Mesendoderm (in vitro differentiated cells): Measurements from ENCODE around the gene MCM3AP.

Experiments
- DNase-seq: peaks from one replicate; pipeline ENCODE4 v3.0.0; 2013
- H2AK5ac ChIP-seq: 2 replicates; pipeline ENCODE4 v1.6.1; 2013; ENCODE audit warnings: low read length, inconsistent platforms
- H2BK120ac ChIP-seq: 2 replicates; pipeline ENCODE4 v1.6.1; 2013; ENCODE audit warnings: low read depth, mild to moderate bottlenecking, low read length, moderate library complexity, mixed read lengths
- H2BK15ac ChIP-seq: replicated peaks from 2 replicates; pipeline ENCODE4 v1.6.1; 2013; ENCODE audit warnings: low read depth, mild to moderate bottlenecking, moderate library complexity
- H2BK5ac ChIP-seq: 2 replicates; pipeline ENCODE4 v1.6.1; 2013; ENCODE audit warnings: low read length, inconsistent platforms
- H3K18ac ChIP-seq: 2 replicates; pipeline ENCODE4 v1.6.1; 2013; ENCODE audit warnings: mild to moderate bottlenecking, low read length, mixed read lengths
- H3K23ac ChIP-seq: one replicate; pipeline ENCODE4 v1.6.1; 2013; ENCODE audit warnings: low read length
- H3K27ac ChIP-seq: 2 replicates; pipeline ENCODE4 v1.5.1; 2013; ENCODE audit warnings: low read depth, mild to moderate bottlenecking, inconsistent platforms, low read length, moderate library complexity
- H3K27me3 ChIP-seq: 2 replicates; pipeline ENCODE4 v1.6.1; 2013; ENCODE audit warnings: low read length, control low read depth, mild to moderate bottlenecking, inconsistent platforms; ENCODE audit not compliant: insufficient read depth, poor library complexity
- H3K36me3 ChIP-seq: 2 replicates; pipeline ENCODE4 v1.6.1; 2013; ENCODE audit warnings: low read length, inconsistent platforms; ENCODE audit not compliant: control insufficient read depth, insufficient read depth
- H3K4ac ChIP-seq: one replicate; pipeline ENCODE4 v1.6.1; 2013; ENCODE audit warnings: low read depth, mild to moderate bottlenecking, low read length, moderate library complexity
- H3K4me1 ChIP-seq: 2 replicates; pipeline ENCODE4 v1.6.1; 2013; ENCODE audit warnings: low read depth, low read length, inconsistent platforms; ENCODE audit not compliant: control insufficient read depth
- H3K4me2 ChIP-seq: 2 replicates; pipeline ENCODE4 v1.6.1; 2013; ENCODE audit warnings: low read length
- H3K4me3 ChIP-seq: 2 replicates; pipeline ENCODE4 v1.5.1; 2013; ENCODE audit warnings: mild to moderate bottlenecking, low read length
- H3K56ac ChIP-seq: one replicate; pipeline ENCODE4 v1.6.1; 2013; ENCODE audit warnings: low read length
- H3K79me1 ChIP-seq: 2 replicates; pipeline ENCODE4 v1.6.1; 2013; ENCODE audit warnings: low read length, inconsistent platforms
- H3K79me2 ChIP-seq: 2 replicates; pipeline ENCODE4 v1.6.1; 2013; ENCODE audit warnings: mild to moderate bottlenecking, low read length; ENCODE audit not compliant: control insufficient read depth, insufficient read depth
- H3K9ac ChIP-seq: 2 replicates; pipeline ENCODE4 v1.6.1; 2013; ENCODE audit warnings: low read length, inconsistent platforms
- H4K5ac ChIP-seq: one replicate; pipeline ENCODE4 v1.6.1; 2013; ENCODE audit warnings: low read length
- H4K8ac ChIP-seq: one replicate; pipeline ENCODE4 v1.6.1; 2013; ENCODE audit warnings: low read depth, mild to moderate bottlenecking, control low read depth, low read length, moderate library complexity
- WGBS: extraction: QIAGEN DNeasy Blood & Tissue Kit; methylation state at CpG from one replicate; pipeline ENCODE4 v1.1.7; 2013; ENCODE audit warnings: low lambda C conversion rate, missing lambda C conversion rate; ENCODE audit not compliant: insufficient coverage; ENCODE audit errors: extremely low coverage; 5-methylcytosine and 5-hydroxymethylcytosine counted together

The MCM3AP gene

GRCh38 chr21:46297338-46298271 lies 12.2 kb upstream of the MCM3AP start:
- H3K4me2 ChIP-seq = peak overlapping the region; percentile 78
- H3K27ac ChIP-seq = no peak overlapping the region
- no peak overlapping the region for H2BK120ac ChIP-seq
- peak overlapping the region; percentile 86 for H3K56ac ChIP-seq
- no peak overlapping the region for H3K4me3 ChIP-seq
- peaks cover 3% of the 10 kb centered on the region for H3K4me1 ChIP-seq
- no peak overlapping the region for H2AK5ac ChIP-seq
- H2BK15ac ChIP-seq = no peak overlapping the region
- peaks cover 5% of the 10 kb centered on the region for H3K36me3 ChIP-seq
- DNase-seq = peak; percentile 43
- no peaks in the 10 kb centered on the region for H3K27me3 ChIP-seq
- no peak overlapping the region for H4K8ac ChIP-seq
- no peak overlapping the region for H4K5ac ChIP-seq
- H3K4ac ChIP-seq = no peak overlapping the region
- H3K9ac ChIP-seq = peak overlapping the region; percentile 72
- WGBS = no CpG with 5 or more reads among the region's 84 CpGs
- peak overlapping the region; percentile 20 for H3K18ac ChIP-seq
- no peak overlapping the region for H2BK5ac ChIP-seq
- H3K79me1 ChIP-seq = no peaks in the 10 kb centered on the region
- no peaks in the 10 kb centered on the region for H3K79me2 ChIP-seq
- peak overlapping the region; percentile 24 for H3K23ac ChIP-seq

DNA sequence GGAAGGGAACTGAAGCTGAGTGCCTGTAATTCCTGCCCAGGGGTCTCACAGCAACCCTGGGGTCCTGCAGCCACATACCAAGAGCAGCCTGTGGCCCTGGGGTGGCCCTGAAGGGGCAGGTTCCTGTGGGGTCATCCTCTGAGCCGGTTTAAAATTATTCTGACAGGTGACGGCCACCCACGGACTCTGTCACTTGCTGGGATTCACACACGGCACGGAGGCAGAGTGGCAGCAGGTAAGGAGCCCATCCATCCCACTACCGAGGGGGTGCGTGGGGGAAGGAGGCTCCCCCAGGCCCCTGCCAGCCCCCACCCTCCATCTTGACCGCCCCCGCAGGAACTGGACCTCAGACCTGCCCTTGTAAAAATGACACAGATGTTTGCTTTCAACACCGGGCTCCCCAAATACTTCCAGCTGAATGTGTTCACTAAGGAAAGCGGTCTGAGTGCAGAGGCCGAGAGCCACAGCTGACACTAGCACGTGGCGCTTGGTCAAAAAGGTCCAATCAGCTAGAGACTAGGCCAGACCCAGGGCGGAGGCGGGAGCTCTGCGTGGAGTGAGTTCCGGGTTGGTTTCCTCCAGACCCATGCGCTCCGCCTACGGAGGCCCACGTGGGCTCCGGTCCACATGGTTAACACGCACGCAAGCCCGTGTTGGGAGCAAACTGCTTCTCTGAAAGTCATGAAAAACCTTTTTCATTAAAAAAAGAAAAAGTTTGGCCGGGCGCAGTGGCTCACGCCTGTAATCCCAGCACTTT lies 10.8 kb upstream of the MCM3AP start:
- no peak overlapping the region for H4K5ac ChIP-seq
- no peak overlapping the region for H2AK5ac ChIP-seq
- WGBS = no CpG with 5 or more reads among the region's 29 CpGs
- no peak overlapping the region for H2BK120ac ChIP-seq
- H3K79me1 ChIP-seq = no peaks in the 10 kb centered on the region
- H3K27me3 ChIP-seq = no peaks in the 10 kb centered on the region
- DNase-seq = peak; percentile 76
- no peak overlapping the region for H3K23ac ChIP-seq
- no peak overlapping the region for H4K8ac ChIP-seq
- no peak overlapping the region for H3K9ac ChIP-seq
- peaks cover 3% of the 10 kb centered on the region for H3K4me1 ChIP-seq
- H3K18ac ChIP-seq = peak overlapping the region; percentile 4
- no peak overlapping the region for H3K4ac ChIP-seq
- no peak overlapping the region for H2BK5ac ChIP-seq
- H3K27ac ChIP-seq = no peak overlapping the region
- H3K79me2 ChIP-seq = no peaks in the 10 kb centered on the region
- no peak overlapping the region for H3K4me3 ChIP-seq
- H2BK15ac ChIP-seq = no peak overlapping the region
- peaks cover 5% of the 10 kb centered on the region for H3K36me3 ChIP-seq
- no peak overlapping the region for H3K4me2 ChIP-seq
- H3K56ac ChIP-seq = peak overlapping the region; percentile 49

DNA sequence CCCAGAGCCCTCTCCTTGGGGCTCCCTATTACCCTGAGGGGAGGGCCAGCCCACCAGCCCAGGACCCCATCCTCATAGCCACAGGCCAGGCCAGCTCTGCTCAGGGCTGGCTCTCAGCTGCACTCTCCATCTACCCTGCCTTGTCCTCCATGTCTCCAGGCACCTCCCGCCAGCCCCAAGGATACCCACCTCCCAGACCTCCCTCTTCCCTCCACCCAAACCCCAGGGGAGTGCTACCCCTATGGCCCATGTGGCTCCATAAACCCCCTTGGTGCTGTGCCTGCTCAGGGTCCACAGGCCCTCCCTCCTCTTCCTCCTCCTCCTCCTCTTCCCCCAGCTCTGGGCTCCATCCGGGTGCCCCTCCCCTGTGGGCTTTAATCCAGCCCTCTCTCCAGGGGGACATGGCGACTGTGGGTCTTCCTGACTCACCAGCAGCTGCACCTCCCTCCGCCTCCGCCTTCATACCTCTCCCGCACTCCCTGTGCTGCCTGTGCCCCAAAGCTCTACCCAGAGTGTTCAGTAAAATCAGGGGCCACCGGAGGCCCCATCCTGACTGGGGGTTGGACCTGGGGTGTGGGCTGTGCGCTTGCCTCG lies 9.9 kb upstream of the MCM3AP start:
- peak overlapping the region; percentile 18 for H3K56ac ChIP-seq
- H3K4ac ChIP-seq = no peak overlapping the region
- H3K79me1 ChIP-seq = no peaks in the 10 kb centered on the region
- H3K4me1 ChIP-seq = peaks cover 3% of the 10 kb centered on the region
- no peak overlapping the region for H2BK15ac ChIP-seq
- no peaks in the 10 kb centered on the region for H3K27me3 ChIP-seq
- no peak overlapping the region for H3K9ac ChIP-seq
- no peaks in the 10 kb centered on the region for H3K79me2 ChIP-seq
- no peak overlapping the region for H2BK5ac ChIP-seq
- H3K27ac ChIP-seq = no peak overlapping the region
- peak; percentile 33 for DNase-seq
- no CpG with 5 or more reads among the region's 9 CpGs for whole genome bisulfite sequencing
- H2BK120ac ChIP-seq = no peak overlapping the region
- peaks cover 3% of the 10 kb centered on the region for H3K36me3 ChIP-seq
- H4K5ac ChIP-seq = no peak overlapping the region
- H3K4me2 ChIP-seq = no peak overlapping the region
- no peak overlapping the region for H4K8ac ChIP-seq
- no peak overlapping the region for H3K4me3 ChIP-seq
- no peak overlapping the region for H2AK5ac ChIP-seq
- no peak overlapping the region for H3K23ac ChIP-seq
- H3K18ac ChIP-seq = peak overlapping the region; percentile 4

DNA sequence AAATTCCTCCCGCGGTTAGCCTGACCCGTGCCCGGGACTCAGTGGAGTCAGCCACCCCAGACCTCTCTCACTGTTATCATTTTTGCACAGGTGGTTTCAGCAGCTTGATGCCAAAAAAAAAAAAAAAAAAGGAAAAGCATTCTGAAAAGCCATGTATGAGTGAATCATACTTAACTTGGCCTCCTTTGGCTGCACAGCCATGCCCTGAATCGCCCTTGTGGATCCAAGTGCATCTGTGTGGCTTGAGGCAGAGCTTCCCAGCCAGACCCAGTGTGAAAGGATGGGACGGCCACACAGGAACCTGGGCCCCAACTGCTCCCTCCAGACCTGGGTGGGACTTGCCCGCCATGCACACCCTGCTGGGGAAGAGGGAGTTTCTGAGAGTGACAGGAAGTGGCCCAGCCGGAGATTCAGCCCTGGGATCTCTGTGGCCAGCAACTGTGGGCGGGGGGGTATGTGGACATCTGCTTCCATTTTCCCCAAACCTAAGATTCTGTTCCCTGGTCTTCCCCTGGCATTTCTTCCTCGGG lies 9.3 kb upstream of the MCM3AP start:
- Histone ChIP-seq H3K4me1 (peaks cover 3% of the 10 kb centered on the region), H3K79me1 (peaks cover 2% of the 10 kb centered on the region), H4K8ac (no peak overlapping the region), H3K18ac (no peak overlapping the region), H4K5ac (no peak overlapping the region), H3K23ac (no peak overlapping the region), H3K27me3 (no peaks in the 10 kb centered on the region), H3K79me2 (peaks cover 2% of the 10 kb centered on the region), H3K4me2 (no peak overlapping the region), H3K4ac (no peak overlapping the region), H3K4me3 (no peak overlapping the region), H2AK5ac (no peak overlapping the region), H3K36me3 (peaks cover 3% of the 10 kb centered on the region), H2BK5ac (no peak overlapping the region), H3K9ac (no peak overlapping the region), H2BK120ac (no peak overlapping the region), H3K56ac (no peak overlapping the region), H3K27ac (no peak overlapping the region), H2BK15ac (no peak overlapping the region)
- no CpG with 5 or more reads among the region's 10 CpGs for WGBS
- peak; percentile 31 for DNase-seq

GRCh38 chr21:46291561-46291960 lies 6.2 kb upstream of the MCM3AP start:
- Histone ChIP-seq H3K36me3 (no peaks in the 10 kb centered on the region), H3K27ac (no peak overlapping the region), H3K56ac (no peak overlapping the region), H3K23ac (no peak overlapping the region), H2AK5ac (no peak overlapping the region), H3K4me3 (no peak overlapping the region), H3K4me2 (no peak overlapping the region), H3K79me1 (peaks cover 3% of the 10 kb centered on the region), H2BK5ac (no peak overlapping the region), H3K9ac (no peak overlapping the region), H3K27me3 (no peaks in the 10 kb centered on the region), H4K8ac (no peak overlapping the region), H3K4me1 (peaks cover 3% of the 10 kb centered on the region), H4K5ac (no peak overlapping the region), H3K18ac (no peak overlapping the region), H3K4ac (no peak overlapping the region), H2BK15ac (no peak overlapping the region), H3K79me2 (peaks cover 3% of the 10 kb centered on the region), H2BK120ac (no peak overlapping the region)
- no peak for DNase-seq
- WGBS = no CpG with 5 or more reads among the region's 2 CpGs
